GM13976 (cell line): Measurements from ENCODE around the gene PBX3.

Source experiments
- DNase-seq: peaks from one replicate; pipeline ENCODE4 v3.0.0; 2012; ENCODE audit warnings: low spot score
- in situ Hi-C: fragments of 300-500 bp; cut with MboI; formaldehyde crosslinking; loops from one replicate; pipeline ENCODE4 v1.12.0; 2022; ENCODE audit warnings: low sequenced_read_pairs, mixed read lengths, inconsistent platforms; ENCODE audit not compliant: unreplicated experiment
- TF ChIP-seq, protein P1 (sequence below): IDR thresholded peaks from 2 replicates; pipeline ENCODE4 v1.5.1; 2012; ENCODE audit warnings: borderline replicate concordance, mild to moderate bottlenecking; ENCODE audit not compliant: insufficient read depth; ENCODE audit errors: extremely low read depth, missing control alignments, control extremely low read depth

Gene PBX3

DNA sequence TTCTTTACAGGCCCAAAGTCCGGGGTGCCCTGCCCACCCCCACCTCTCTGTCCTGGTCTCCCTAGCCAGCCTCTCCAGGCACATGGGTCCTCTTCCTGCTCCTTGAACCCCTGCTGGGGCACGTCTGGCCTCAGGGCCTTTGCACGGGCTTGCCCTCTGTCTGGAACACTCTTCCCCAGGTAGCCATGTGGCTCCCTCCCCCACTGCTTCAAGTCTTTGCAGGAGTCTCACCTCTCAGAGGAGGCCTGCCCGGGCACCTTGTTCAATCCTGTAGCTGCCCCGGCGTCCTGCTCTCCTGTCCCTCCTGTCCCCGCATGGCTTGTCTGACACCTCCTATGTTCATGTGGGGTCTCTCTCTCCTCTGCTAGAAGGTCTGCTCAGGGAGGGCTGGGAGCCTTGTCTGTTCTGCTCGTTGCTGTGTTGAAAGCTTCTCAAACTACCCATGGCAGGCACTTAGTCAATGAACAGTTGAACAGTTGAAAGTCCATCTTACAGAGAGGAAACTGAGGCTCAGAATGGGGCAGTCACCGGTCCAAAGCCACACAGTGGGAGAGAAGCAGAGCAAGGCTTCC, 241.4 kb downstream of the PBX3 start:
- TF ChIP-seq, protein P1, sequence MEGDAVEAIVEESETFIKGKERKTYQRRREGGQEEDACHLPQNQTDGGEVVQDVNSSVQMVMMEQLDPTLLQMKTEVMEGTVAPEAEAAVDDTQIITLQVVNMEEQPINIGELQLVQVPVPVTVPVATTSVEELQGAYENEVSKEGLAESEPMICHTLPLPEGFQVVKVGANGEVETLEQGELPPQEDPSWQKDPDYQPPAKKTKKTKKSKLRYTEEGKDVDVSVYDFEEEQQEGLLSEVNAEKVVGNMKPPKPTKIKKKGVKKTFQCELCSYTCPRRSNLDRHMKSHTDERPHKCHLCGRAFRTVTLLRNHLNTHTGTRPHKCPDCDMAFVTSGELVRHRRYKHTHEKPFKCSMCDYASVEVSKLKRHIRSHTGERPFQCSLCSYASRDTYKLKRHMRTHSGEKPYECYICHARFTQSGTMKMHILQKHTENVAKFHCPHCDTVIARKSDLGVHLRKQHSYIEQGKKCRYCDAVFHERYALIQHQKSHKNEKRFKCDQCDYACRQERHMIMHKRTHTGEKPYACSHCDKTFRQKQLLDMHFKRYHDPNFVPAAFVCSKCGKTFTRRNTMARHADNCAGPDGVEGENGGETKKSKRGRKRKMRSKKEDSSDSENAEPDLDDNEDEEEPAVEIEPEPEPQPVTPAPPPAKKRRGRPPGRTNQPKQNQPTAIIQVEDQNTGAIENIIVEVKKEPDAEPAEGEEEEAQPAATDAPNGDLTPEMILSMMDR: no peak
- DNase-seq: no peak
- in situ Hi-C loops: no loop called here

DNA sequence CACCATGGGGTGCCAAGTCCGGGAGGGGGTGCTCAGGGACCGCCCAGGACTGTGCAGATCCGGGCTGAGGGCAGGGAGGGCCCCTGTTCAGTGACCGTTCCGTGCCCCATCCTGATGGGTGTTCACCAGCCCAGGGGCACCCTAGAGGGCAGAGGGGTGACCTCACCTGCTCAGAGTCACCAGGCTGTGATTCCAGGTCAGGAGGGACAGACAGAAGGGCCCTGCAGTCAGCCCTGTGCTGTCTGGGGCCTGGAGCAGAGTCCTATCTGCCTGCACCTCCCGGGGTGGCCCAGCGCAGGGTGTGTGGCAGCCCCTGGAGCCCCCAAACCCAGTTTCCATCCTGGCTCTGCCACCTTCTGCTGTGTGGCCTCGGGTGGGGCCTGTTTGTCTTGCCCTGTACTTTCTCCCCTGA, 241.9 kb downstream of the PBX3 start:
- no peak for DNase-seq
- in situ Hi-C loops: no loop called here
- TF ChIP-seq, protein P1: no peak

- TF ChIP-seq, protein P1: no peak
- in situ Hi-C loops: no loop called here
These were observed 242.5 kb downstream of the PBX3 start for GRCh38 chr9:125989524-125990180.

DNA sequence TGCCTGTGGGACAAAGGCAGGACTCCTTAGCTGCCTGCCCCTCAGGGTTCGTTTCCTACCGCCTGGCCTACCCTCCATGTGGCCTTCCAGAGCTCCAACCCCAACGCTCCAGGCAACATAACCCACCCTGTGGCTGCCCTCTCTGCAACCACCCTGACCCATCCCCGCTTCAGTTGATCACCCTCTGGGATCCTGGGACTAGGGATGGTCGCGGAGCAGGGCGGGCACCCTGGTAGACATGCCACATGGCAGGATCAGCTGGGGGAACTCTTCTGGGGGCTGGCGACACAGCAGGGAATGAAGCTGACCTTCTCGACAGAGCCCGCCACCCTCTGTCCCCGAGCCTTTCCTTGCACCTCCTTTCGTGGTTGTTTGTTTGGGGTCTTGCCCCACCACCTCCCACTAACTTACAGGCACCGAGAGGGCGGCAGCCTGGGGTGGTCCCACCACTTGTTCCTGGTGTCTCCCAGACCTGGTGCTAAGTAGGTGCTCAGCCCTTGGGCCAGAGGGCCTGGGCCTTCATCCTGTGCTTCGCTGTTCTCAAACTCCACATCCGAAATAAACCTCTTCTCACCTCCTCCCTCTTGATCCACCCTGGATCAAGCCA, 243.1 kb downstream of the PBX3 start:
- TF ChIP-seq, protein P1: no peak
- DNase-seq: no peak
- in situ Hi-C loops: no loop called here

More at GRCh38 chr9:125989524-125990180, 242.5 kb downstream of the PBX3 start:
- no peak for DNase-seq

GRCh38 chr9:125990793-125991220, 243.6 kb downstream of the PBX3 start:
- no peak for DNase-seq
- in situ Hi-C loops: no loop called here
- TF ChIP-seq, protein P1: no peak

DNA sequence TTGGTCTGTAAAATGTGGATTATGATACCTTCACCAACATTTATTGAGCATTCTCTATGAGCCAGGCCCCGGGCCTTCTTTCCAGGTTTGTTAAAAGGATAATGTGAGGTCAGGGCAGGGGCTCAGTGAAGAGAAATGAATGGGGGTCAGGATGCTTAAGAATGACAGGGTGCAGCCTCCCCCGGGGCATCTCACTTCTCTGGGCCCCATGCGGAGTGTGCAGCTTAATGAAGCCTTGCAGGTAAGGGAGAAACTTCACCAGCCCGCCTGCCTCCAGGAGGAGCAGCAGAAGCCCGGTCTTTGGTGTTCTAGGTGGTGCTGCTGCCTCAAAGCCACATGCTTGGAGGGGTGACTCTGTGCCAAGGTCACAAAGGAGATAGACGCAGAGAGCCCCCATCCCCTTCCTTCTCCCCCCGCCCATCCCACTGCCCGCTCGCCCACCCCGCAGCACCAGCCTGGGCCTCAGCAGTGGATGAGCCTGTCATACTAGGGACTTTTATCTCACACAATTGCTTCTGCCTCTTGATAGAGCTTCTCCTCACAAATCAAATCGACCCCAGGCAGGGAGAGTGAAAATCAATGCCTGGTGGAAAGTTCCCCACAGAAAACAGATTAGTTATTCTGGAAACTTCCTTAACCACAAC, 244.8 kb downstream of the PBX3 start:
- in situ Hi-C loops: no loop called here
- no peak for DNase-seq
- TF ChIP-seq, protein P1: no peak
